DND-41 (cell line): ENCODE data around the gene ANK3.

Experiments
- EZH2 ChIP-seq: IDR thresholded peaks from 3 replicates; pipeline ENCODE4 v1.6.1; 2012; ENCODE audit warnings: borderline replicate concordance, low read depth, mild to moderate bottlenecking, moderate library complexity, low read length, inconsistent platforms; ENCODE audit not compliant: severe bottlenecking
- TF ChIP-seq, protein P1 (sequence below): IDR thresholded peaks from 2 replicates; pipeline ENCODE4 v1.5.1; 2012; ENCODE audit warnings: borderline replicate concordance, low read length, moderate library complexity, mild to moderate bottlenecking; ENCODE audit not compliant: poor library complexity, severe bottlenecking; ENCODE audit errors: extremely low read depth

DNA sequence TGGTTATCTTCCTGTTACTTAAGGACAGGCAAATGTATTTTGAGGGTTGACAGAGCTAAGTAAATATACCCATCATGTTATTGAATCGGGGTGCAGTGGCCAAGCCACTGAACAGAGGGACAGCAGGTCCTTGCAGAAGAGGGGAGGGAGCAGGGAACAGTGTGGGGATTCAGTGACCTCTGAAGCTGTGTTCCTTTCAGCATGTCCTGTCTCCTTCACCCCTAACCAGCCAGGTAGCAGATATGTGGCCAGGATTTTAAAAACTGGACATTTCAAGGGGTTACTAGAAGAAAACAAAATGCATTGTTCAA, 12.7 kb downstream of the ANK3 start:
- TF ChIP-seq, protein P1, sequence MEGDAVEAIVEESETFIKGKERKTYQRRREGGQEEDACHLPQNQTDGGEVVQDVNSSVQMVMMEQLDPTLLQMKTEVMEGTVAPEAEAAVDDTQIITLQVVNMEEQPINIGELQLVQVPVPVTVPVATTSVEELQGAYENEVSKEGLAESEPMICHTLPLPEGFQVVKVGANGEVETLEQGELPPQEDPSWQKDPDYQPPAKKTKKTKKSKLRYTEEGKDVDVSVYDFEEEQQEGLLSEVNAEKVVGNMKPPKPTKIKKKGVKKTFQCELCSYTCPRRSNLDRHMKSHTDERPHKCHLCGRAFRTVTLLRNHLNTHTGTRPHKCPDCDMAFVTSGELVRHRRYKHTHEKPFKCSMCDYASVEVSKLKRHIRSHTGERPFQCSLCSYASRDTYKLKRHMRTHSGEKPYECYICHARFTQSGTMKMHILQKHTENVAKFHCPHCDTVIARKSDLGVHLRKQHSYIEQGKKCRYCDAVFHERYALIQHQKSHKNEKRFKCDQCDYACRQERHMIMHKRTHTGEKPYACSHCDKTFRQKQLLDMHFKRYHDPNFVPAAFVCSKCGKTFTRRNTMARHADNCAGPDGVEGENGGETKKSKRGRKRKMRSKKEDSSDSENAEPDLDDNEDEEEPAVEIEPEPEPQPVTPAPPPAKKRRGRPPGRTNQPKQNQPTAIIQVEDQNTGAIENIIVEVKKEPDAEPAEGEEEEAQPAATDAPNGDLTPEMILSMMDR = no peak
- TF ChIP-seq EZH2 = no peak
